ENCODE data around the gene ARHGAP6. TPM values are rescaled to one million over a fixed set of nuclear protein-coding genes. Genes with fewer than 3 reads are reported as not detected.

The ARHGAP6 gene
- total and polyA plus RNA-seq, 2 experiments from 2014 or later = 0.08 to 0.54 TPM

DNA sequence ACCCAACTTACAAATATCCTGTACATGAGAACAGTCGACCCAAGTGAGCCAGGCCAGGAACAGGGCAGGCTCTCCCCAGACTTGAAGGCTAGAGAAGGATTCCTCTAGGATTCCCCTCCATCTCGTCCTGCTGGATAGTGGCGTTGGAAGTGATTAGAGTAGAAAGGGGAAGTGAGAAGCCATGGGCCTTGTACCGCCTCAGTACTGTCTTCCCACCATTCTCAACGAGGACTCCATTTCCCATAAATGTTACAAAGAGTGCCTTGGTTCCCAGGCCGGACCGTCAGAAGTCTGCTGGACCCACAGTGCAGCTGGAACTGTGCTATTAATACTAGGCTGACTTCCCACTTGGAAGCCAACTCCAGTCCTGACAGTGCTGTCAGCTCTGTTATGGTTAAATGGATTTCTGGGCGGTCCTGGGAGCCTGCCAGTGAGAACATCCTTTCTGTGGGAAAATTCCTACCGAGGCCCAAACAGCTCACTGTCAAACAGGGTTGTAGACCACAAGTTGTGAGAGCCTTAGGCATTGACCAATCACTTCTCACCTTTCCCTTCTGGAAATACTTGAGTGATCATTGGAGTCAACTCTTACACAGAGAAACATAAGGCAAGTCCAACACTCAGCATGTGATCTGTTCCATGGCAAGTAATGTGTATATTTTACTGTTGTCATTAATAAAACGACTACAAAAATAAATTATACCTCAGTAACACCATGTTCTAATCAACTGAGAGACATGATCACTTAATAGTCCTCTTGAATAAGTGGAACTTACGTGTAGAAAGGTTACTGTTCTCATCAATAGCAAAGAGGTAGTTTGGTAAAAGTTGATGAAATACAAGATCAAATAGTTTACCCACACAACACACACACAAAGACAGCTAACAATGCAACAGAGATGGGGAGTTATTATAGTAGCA lies 314.1 kb downstream of the ARHGAP6 start:
- H3K4me3 ChIP-seq = no peak overlapping the region
- H3K4me2 ChIP-seq (ENCODE audit: unreplicated experiment) = no peak overlapping the region
- TF ChIP-seq EZH2 (IDR thresholded peaks at IDR 0.05; ENCODE audit: insufficient read depth, poor library complexity, severe bottlenecking) (no peak), EZH2phosphoT487 (IDR thresholded peaks at IDR 0.05; ENCODE audit: insufficient read depth, low read depth) (no peak)
- H3K9ac ChIP-seq = no peak overlapping the region
- no peaks in the 10 kb centered on the region for H3K79me2 ChIP-seq (ENCODE audit: insufficient read depth)
- in situ Hi-C loops (cut with MboI) = no loop called here
- no peaks in the 10 kb centered on the region for H3K36me3 ChIP-seq (ENCODE audit: low read depth)
- H3K9me3 ChIP-seq (ENCODE audit: low read depth) = no peaks in the 10 kb centered on the region
- WGBS, 2 experiments (ENCODE audit: low coverage in 1 of 2, low lambda C conversion rate in 2 of 2, missing lambda C conversion rate in 2 of 2) = 55 to 63% methylated on average over 6 to 11 of the region's 11 CpGs
- H2AFZ ChIP-seq = no peak overlapping the region
- H3K27me3 ChIP-seq (replicated peaks; ENCODE audit: insufficient read depth) = no peaks in the 10 kb centered on the region
- no peaks in the 10 kb centered on the region for H4K20me1 ChIP-seq (ENCODE audit: insufficient read depth)
- no peaks in the 10 kb centered on the region for H3K9me2 ChIP-seq (ENCODE audit: insufficient read depth)
- peaks cover 15% of the 10 kb centered on the region for H3K4me1 ChIP-seq (ENCODE audit: insufficient read depth)
- peaks cover 11% of the 10 kb centered on the region; the same call in 1 of the 2 replicates for H3F3A ChIP-seq (ENCODE audit: insufficient read depth)
- H3K27ac ChIP-seq = no peak overlapping the region
- DNase-seq = peak; percentile 26

DNA sequence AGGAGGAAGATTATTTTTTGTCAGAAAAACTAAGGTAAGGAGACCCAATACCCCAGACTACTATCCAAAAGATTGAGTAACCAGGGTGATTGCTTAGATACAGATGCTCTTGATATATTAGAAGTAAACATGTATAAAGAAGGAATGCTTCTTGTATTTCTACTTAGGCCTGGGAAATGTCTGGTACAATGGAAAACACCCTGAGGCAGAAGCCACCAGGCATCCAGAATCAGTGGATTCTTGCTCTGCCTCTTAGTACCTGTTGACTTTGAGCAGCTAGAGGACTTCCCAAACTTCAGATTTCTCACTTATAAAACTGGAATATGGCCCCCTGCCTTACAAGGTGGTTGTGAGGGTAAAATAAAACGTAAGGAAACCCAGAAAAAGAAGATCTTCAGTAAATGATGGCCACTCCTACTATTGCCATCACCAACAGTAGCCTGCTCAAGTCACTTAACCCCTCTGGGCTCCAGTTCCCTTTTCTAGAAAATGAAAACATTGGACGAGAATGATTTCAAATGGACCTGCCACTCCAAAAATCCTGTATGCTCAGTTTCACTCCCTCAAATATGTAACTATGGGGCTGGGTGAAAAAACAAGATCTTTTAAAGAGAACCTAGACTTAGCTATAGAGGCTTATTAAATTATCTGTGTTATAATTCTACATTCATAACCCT lies 315.9 kb downstream of the ARHGAP6 start:
- no peak overlapping the region for H3K4me2 ChIP-seq (ENCODE audit: unreplicated experiment)

DNA sequence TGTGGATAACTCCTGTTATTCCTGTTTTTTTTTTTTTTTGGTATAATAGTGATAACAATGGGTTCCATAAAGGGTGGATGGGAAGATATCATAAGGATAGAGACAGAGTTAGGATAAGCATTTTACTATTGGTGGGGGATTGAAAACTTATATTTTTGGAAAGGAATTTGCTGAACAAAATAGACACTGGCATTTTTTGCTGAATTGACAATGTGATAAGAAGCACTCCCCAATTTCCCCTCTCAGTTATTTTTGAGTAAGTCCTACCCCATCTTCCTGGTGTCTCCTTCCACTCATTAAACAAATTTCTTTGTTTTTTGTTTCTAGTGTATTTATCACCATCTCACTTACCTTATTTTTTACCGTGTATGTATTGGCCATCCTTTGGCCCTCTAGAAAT lies 316.7 kb downstream of the ARHGAP6 start:
- Histone ChIP-seq H3K4me2 (ENCODE audit: unreplicated experiment) (no peak overlapping the region), H2AFZ (no peak overlapping the region), H3K27ac (no peak overlapping the region), H3K27me3 (replicated peaks; ENCODE audit: insufficient read depth) (no peaks in the 10 kb centered on the region), H3K9me2 (ENCODE audit: insufficient read depth) (no peaks in the 10 kb centered on the region), H3K9ac (no peak overlapping the region), H4K20me1 (ENCODE audit: insufficient read depth) (no peaks in the 10 kb centered on the region), H3K36me3 (ENCODE audit: low read depth) (no peaks in the 10 kb centered on the region), H3K79me2 (ENCODE audit: insufficient read depth) (no peaks in the 10 kb centered on the region), H3K9me3 (ENCODE audit: low read depth) (no peaks in the 10 kb centered on the region), H3K4me1 (ENCODE audit: insufficient read depth) (peaks cover 15% of the 10 kb centered on the region), H3F3A (ENCODE audit: insufficient read depth) (peaks cover 11% of the 10 kb centered on the region; the same call in 1 of the 2 replicates), H3K4me3 (no peak overlapping the region)
- TF ChIP-seq EZH2phosphoT487 (IDR thresholded peaks at IDR 0.05; ENCODE audit: insufficient read depth, low read depth) (no peak), EZH2 (IDR thresholded peaks at IDR 0.05; ENCODE audit: insufficient read depth, poor library complexity, severe bottlenecking) (no peak)
- 95 to 100% methylated on average over 1 of the region's 1 CpG for WGBS, 2 experiments (ENCODE audit: low coverage in 1 of 2, low lambda C conversion rate in 2 of 2, missing lambda C conversion rate in 2 of 2)
- in situ Hi-C loops (cut with MboI) = no loop called here
- no peak for DNase-seq

More for the DNA sequence above, 315.9 kb downstream of the ARHGAP6 start:
- Histone ChIP-seq H3F3A (ENCODE audit: insufficient read depth) (peaks cover 11% of the 10 kb centered on the region; the same call in 1 of the 2 replicates), H3K79me2 (ENCODE audit: insufficient read depth) (no peaks in the 10 kb centered on the region), H3K9ac (no peak overlapping the region), H2AFZ (no peak overlapping the region), H3K36me3 (ENCODE audit: low read depth) (no peaks in the 10 kb centered on the region), H4K20me1 (ENCODE audit: insufficient read depth) (no peaks in the 10 kb centered on the region), H3K9me2 (ENCODE audit: insufficient read depth) (no peaks in the 10 kb centered on the region), H3K27ac (no peak overlapping the region), H3K9me3 (ENCODE audit: low read depth) (no peaks in the 10 kb centered on the region), H3K4me3 (no peak overlapping the region), H3K27me3 (replicated peaks; ENCODE audit: insufficient read depth) (no peaks in the 10 kb centered on the region), H3K4me1 (ENCODE audit: insufficient read depth) (peaks cover 15% of the 10 kb centered on the region)
- TF ChIP-seq EZH2phosphoT487 (IDR thresholded peaks at IDR 0.05; ENCODE audit: insufficient read depth, low read depth) (no peak), EZH2 (IDR thresholded peaks at IDR 0.05; ENCODE audit: insufficient read depth, poor library complexity, severe bottlenecking) (no peak)
- in situ Hi-C loops (cut with MboI) = no loop called here
- DNase-seq = no peak
- WGBS, 2 experiments (ENCODE audit: low coverage in 1 of 2, low lambda C conversion rate in 2 of 2, missing lambda C conversion rate in 2 of 2) = 96 to 100% methylated on average over 2 of the region's 2 CpGs

DNA sequence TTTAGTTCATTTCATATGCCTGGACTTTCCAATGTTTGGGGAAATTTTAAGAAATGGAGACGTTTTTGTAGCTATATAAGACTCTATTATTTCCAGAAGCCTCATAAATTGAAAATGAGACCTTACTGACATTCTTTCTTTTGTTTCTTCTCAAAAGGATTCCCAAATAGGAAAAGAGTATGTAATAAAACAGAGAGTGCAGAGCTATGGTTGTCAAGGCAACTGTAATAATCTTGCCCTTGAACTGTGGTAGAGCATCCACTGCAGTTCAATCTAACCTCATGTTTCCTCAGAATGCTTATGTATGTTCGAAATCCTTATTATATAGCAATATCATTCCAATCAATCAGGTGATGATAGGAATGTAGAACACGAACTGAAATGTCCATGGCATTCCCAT lies 318.4 kb downstream of the ARHGAP6 start:
- H3F3A ChIP-seq (ENCODE audit: insufficient read depth) = 0 out of 2 replicates have a peak, but pooled peaks cover 4% of the 10 kb centered on the region
- no peaks in the 10 kb centered on the region for H3K27me3 ChIP-seq (replicated peaks; ENCODE audit: insufficient read depth)
- no peaks in the 10 kb centered on the region for H3K9me2 ChIP-seq (ENCODE audit: insufficient read depth)
- no peak for TF ChIP-seq EZH2phosphoT487 (IDR thresholded peaks at IDR 0.05; ENCODE audit: insufficient read depth, low read depth)
- TF ChIP-seq EZH2 (IDR thresholded peaks at IDR 0.05; ENCODE audit: insufficient read depth, poor library complexity, severe bottlenecking) = no peak
- no peaks in the 10 kb centered on the region for H4K20me1 ChIP-seq (ENCODE audit: insufficient read depth)
- no peaks in the 10 kb centered on the region for H3K36me3 ChIP-seq (ENCODE audit: low read depth)
- no peaks in the 10 kb centered on the region for H3K9me3 ChIP-seq (ENCODE audit: low read depth)
- H3K4me3 ChIP-seq = no peak overlapping the region
- H3K4me1 ChIP-seq (ENCODE audit: insufficient read depth) = peaks cover 3% of the 10 kb centered on the region; the same call in 1 of the 2 replicates
- no peaks in the 10 kb centered on the region for H3K79me2 ChIP-seq (ENCODE audit: insufficient read depth)
- H2AFZ ChIP-seq = no peak overlapping the region
- DNase-seq = no peak
- 60 to 63% methylated on average over 3 of the region's 3 CpGs for WGBS, 2 experiments (ENCODE audit: low coverage in 1 of 2, low lambda C conversion rate in 2 of 2, missing lambda C conversion rate in 2 of 2)
- H3K4me2 ChIP-seq (ENCODE audit: unreplicated experiment) = no peak overlapping the region
- H3K27ac ChIP-seq = no peak overlapping the region
- in situ Hi-C loops (cut with MboI) = no loop called here
- no peak overlapping the region for H3K9ac ChIP-seq

All from GM23248 (cell line).